ENCODE data around the gene IL17RA. TPM values are rescaled to one million over a fixed set of nuclear protein-coding genes. Genes with fewer than 3 reads are reported as not detected.

The IL17RA gene
- total and polyA plus RNA-seq, 2 experiments from 2014 or later: 13.9 to 18.3 TPM

DNA sequence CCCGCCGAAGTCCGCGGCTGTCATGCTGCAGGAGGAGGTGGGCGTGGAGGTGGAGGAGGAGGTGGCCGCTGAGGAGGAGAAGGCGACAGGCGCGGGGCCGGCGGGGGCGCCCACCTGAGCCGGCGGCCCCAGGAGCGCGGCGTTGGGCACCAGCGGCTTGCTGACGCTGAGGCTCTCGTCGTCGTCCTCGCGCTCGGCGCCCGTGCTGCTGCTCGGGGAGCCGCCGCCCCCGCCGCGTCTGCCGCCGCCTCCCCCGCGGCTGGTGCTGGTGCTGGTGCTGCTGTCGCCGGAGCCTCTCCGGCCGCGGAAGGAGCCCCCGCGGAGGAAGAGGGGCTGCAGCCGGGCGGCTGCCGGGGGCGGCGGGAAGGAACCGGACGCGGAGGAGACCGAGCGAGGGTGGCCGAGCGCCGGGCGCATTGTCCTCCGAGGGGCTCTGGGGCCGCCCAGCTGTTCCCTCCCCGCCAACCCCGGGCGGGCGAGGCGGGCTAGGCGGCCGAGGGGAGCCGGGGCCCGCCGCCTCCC, 36.0 kb downstream of the IL17RA start:
- peak overlapping the region; percentile 50 for H3K4me2 ChIP-seq (ENCODE audit: unreplicated experiment)
- no peaks in the 10 kb centered on the region; the same call in 1 of the 2 replicates for H3K27me3 ChIP-seq (replicated peaks; ENCODE audit: insufficient read depth)
- DNase-seq: peak; percentile 46
- H3K9me2 ChIP-seq (ENCODE audit: insufficient read depth): no peaks in the 10 kb centered on the region
- H3K4me3 ChIP-seq: peak overlapping the region; percentile 60
- WGBS, 2 experiments (ENCODE audit: low coverage in 1 of 2, low lambda C conversion rate in 2 of 2, missing lambda C conversion rate in 2 of 2): 2% methylated on average over 18 to 66 of the region's 70 CpGs
- no peaks in the 10 kb centered on the region for H3K79me2 ChIP-seq (ENCODE audit: insufficient read depth)
- H3K27ac ChIP-seq: no peak overlapping the region
- no peaks in the 10 kb centered on the region for H3K4me1 ChIP-seq (ENCODE audit: insufficient read depth)
- in situ Hi-C loops (cut with MboI): no loop called here
- H4K20me1 ChIP-seq (ENCODE audit: insufficient read depth): no peaks in the 10 kb centered on the region
- no peaks in the 10 kb centered on the region for H3K9me3 ChIP-seq (ENCODE audit: low read depth)
- no peaks in the 10 kb centered on the region for H3K36me3 ChIP-seq (ENCODE audit: low read depth)
- H2AFZ ChIP-seq: no peak overlapping the region
- TF ChIP-seq EZH2phosphoT487 (IDR thresholded peaks at IDR 0.05; ENCODE audit: insufficient read depth, low read depth): no peak
- no peak for TF ChIP-seq EZH2 (IDR thresholded peaks at IDR 0.05; ENCODE audit: insufficient read depth, poor library complexity, severe bottlenecking)
- H3K9ac ChIP-seq: no peak overlapping the region
- no peaks in the 10 kb centered on the region for H3F3A ChIP-seq (ENCODE audit: insufficient read depth)

DNA sequence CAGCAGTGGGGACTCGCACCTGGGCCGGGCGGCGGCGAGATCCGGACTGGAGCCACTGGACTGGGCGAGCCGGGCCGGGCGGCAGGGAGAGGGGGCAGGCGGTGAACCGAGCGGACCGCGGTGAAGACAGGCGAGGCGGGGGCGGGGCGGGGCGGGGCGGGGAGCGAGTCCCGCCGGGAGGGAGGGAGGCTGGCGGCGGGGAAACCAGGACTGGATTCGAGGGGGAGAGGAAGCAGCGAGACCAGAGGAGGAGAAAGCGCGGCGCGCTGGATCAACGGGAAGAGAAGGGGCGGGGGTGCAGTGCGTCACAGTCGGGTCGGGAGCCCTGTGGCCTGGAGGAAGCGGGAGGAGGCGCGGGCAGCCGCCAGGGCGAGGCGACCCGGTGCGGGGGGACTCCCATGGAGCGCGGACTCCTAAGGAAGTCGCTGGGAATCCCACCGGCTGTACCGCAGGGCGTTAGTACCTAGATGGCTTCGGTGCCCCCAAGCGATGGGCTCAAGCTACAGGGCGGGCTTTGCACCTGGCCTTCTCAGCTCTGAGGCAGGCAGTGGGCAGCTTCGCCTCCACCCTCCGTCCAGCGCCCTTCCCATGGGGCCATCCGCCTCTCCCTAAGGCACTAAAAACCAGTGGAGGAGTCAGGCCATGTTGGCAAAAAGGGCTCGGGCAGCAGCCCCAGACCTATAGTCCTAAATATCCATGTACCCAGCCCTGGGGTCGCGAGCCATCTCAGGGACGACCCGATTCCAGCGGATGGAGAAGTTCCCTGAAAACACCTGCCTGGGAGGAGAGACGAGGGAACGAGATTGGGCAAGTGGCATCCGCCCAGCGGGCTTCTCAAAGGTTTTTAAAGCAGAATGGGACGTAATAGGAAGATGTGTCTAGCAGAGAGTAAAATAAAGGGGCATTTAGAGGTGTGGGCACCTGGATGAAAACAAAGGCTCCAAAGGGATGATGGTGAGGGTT, 36.7 kb downstream of the IL17RA start, which contains the start of gene TMEM121B:
Gene TMEM121B, minus strand, starts transcription at position 128 of the 963 bp plus-strand sequence. CDS start 233 bp downstream, outside the sequence.
- WGBS, 2 experiments (ENCODE audit: low coverage in 1 of 2, low lambda C conversion rate in 2 of 2, missing lambda C conversion rate in 2 of 2): 5 to 17% methylated on average over 28 to 59 of the region's 69 CpGs

DNA sequence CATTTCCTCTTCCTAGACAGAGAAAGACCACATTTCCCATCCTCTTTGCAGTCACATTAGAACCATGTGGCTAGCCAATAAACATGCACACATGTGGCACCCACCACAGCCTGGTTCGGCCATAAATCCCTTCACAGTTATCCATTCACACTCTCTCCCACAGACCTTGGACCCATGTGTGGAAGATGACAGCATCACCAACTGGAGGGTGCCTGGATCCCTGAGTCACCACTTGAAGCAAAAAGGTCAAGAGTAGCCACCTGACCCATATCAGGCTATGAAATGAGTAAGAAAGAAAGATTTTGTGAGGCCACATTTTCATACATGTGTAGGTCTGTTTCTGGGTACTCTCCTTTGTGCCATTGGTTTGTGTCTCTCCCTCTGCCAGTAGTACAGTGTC, 45.4 kb downstream of the IL17RA start:
- no peak overlapping the region for H3K9ac ChIP-seq
- H3K9me2 ChIP-seq (ENCODE audit: insufficient read depth): no peaks in the 10 kb centered on the region
- in situ Hi-C loops (cut with MboI): no loop called here
- no peaks in the 10 kb centered on the region for H3K9me3 ChIP-seq (ENCODE audit: low read depth)
- peak; percentile 26 for DNase-seq
- no peaks in the 10 kb centered on the region for H3K79me2 ChIP-seq (ENCODE audit: insufficient read depth)
- WGBS, 2 experiments (ENCODE audit: low coverage in 1 of 2, low lambda C conversion rate in 2 of 2, missing lambda C conversion rate in 2 of 2): 46 to 52% methylated on average over 1 of the region's 1 CpG
- no peaks in the 10 kb centered on the region for H3K4me1 ChIP-seq (ENCODE audit: insufficient read depth)
- no peak overlapping the region for H3K4me3 ChIP-seq
- H4K20me1 ChIP-seq (ENCODE audit: insufficient read depth): no peaks in the 10 kb centered on the region
- no peak for TF ChIP-seq EZH2phosphoT487 (IDR thresholded peaks at IDR 0.05; ENCODE audit: insufficient read depth, low read depth)
- no peak for TF ChIP-seq EZH2 (IDR thresholded peaks at IDR 0.05; ENCODE audit: insufficient read depth, poor library complexity, severe bottlenecking)
- 0 out of 2 replicates have a peak, but pooled peaks cover 3% of the 10 kb centered on the region for H3F3A ChIP-seq (ENCODE audit: insufficient read depth)
- no peak overlapping the region for H2AFZ ChIP-seq
- no peaks in the 10 kb centered on the region for H3K36me3 ChIP-seq (ENCODE audit: low read depth)
- H3K27me3 ChIP-seq (replicated peaks; ENCODE audit: insufficient read depth): no peaks in the 10 kb centered on the region
- no peak overlapping the region for H3K4me2 ChIP-seq (ENCODE audit: unreplicated experiment)
- no peak overlapping the region for H3K27ac ChIP-seq

More for the DNA sequence above, 36.7 kb downstream of the IL17RA start, which contains the start of gene TMEM121B:
- Histone ChIP-seq H4K20me1 (ENCODE audit: insufficient read depth) (no peaks in the 10 kb centered on the region), H3K27me3 (replicated peaks; ENCODE audit: insufficient read depth) (no peaks in the 10 kb centered on the region; the same call in 1 of the 2 replicates), H3K27ac (no peak within 1 kb of the TSS), H3K79me2 (ENCODE audit: insufficient read depth) (no peaks in the 10 kb centered on the region), H3K9me2 (ENCODE audit: insufficient read depth) (no peaks in the 10 kb centered on the region), H3K4me1 (ENCODE audit: insufficient read depth) (no peaks in the 10 kb centered on the region), H2AFZ (no peak within 1 kb of the TSS), H3K9me3 (ENCODE audit: low read depth) (no peaks in the 10 kb centered on the region), H3K36me3 (ENCODE audit: low read depth) (no peaks in the 10 kb centered on the region), H3K9ac (no peak within 1 kb of the TSS), H3K4me3 (peak within 1 kb of the TSS; percentile 60), H3F3A (ENCODE audit: insufficient read depth) (no peaks in the 10 kb centered on the region), H3K4me2 (ENCODE audit: unreplicated experiment) (peak within 1 kb of the TSS; percentile 50)
- peak; percentile 68 for DNase-seq
- TF ChIP-seq EZH2 (IDR thresholded peaks at IDR 0.05; ENCODE audit: insufficient read depth, poor library complexity, severe bottlenecking) (no peak), EZH2phosphoT487 (IDR thresholded peaks at IDR 0.05; ENCODE audit: insufficient read depth, low read depth) (no peak)
- in situ Hi-C loops (cut with MboI): no loop called here

DNA sequence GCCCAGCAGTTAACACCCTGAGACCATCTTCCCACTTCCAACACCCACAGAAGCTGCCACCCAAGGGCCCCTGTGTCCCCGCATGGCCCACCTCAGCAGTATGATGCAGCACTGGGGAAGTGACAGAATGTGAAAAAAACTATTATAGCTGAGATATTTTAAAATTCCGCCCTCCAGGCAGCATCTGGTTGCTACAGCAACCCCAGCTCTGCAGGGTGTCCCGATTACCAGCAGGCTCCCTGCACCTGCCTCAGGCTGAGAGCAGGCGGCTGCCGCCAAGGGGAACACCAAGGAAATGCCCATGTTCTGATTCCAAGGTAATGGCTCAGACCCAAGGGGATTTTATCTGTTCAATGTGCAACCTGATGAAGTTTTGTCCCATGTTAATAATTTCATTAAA, 46.9 kb downstream of the IL17RA start:
- 52 to 65% methylated on average over 5 of the region's 5 CpGs for WGBS, 2 experiments (ENCODE audit: low coverage in 1 of 2, low lambda C conversion rate in 2 of 2, missing lambda C conversion rate in 2 of 2)
- TF ChIP-seq EZH2 (IDR thresholded peaks at IDR 0.05; ENCODE audit: insufficient read depth, poor library complexity, severe bottlenecking): no peak
- no peak for TF ChIP-seq EZH2phosphoT487 (IDR thresholded peaks at IDR 0.05; ENCODE audit: insufficient read depth, low read depth)
- H3K9me2 ChIP-seq (ENCODE audit: insufficient read depth): no peaks in the 10 kb centered on the region

More for the DNA sequence above, 46.9 kb downstream of the IL17RA start:
- Histone ChIP-seq H3K27ac (no peak overlapping the region), H3K79me2 (ENCODE audit: insufficient read depth) (no peaks in the 10 kb centered on the region), H4K20me1 (ENCODE audit: insufficient read depth) (no peaks in the 10 kb centered on the region), H2AFZ (no peak overlapping the region), H3K4me2 (ENCODE audit: unreplicated experiment) (no peak overlapping the region), H3K4me1 (ENCODE audit: insufficient read depth) (no peaks in the 10 kb centered on the region), H3K4me3 (no peak overlapping the region), H3K9ac (no peak overlapping the region), H3F3A (ENCODE audit: insufficient read depth) (0 out of 2 replicates have a peak, but pooled peaks cover 3% of the 10 kb centered on the region), H3K27me3 (replicated peaks; ENCODE audit: insufficient read depth) (no peaks in the 10 kb centered on the region), H3K9me3 (ENCODE audit: low read depth) (no peaks in the 10 kb centered on the region), H3K36me3 (ENCODE audit: low read depth) (no peaks in the 10 kb centered on the region)
- DNase-seq: no peak
- in situ Hi-C loops (cut with MboI): no loop called here

Measured in GM23248 (cell line).